Panc1 (cell line): ENCODE results near the gene CHST9. TPM values are rescaled to one million over a fixed set of nuclear protein-coding genes. Genes with fewer than 3 reads are reported as not detected.

Source experiments
- ATAC-seq: fragments of 200-7000 bp; cut with Tn5 transposase; 2 replicates; pipeline ENCODE4 v1.9.1; 2020; ENCODE audit warnings: mild to moderate bottlenecking, moderate library complexity
- BruUV-seq: library from RNA; stranded (reverse); fragments of 400-500 nt; replicated peaks from 2 replicates; lab custom pipeline; 2021; lab: Mats Ljungman, UMichigan
- CTCF ChIA-PET: fragments of 300-600 bp; sonication (Branson Sonifier 250); formaldehyde crosslinking; loops from one replicate; lab custom pipeline; 2022; ENCODE audit warnings: antibody characterized with exemption; lab: Charles Lee
- POLR2A ChIA-PET: fragments of 300-600 bp; sonication (Branson Sonifier 250); formaldehyde crosslinking; loops from one replicate; lab custom pipeline; 2022; ENCODE audit warnings: antibody characterized with exemption; lab: Charles Lee
- DNase-seq: peaks from one replicate; pipeline ENCODE4 v3.0.0-alpha.2; 2010; ENCODE audit warnings: low read depth, low spot score
- H3K27ac ChIP-seq: 2 replicates; pipeline ENCODE4 v1.5.1; 2011; ENCODE audit warnings: mild to moderate bottlenecking, low read length, inconsistent platforms
- H3K27me3 ChIP-seq: fragments of 200-500 bp; sonication (Bioruptor generic); 2 replicates; pipeline ENCODE4 v1.6.0; 2014; ENCODE audit warnings: low read length, inconsistent platforms; ENCODE audit not compliant: control insufficient read depth, insufficient read depth
- H3K36me3 ChIP-seq: fragments of 200-500 bp; sonication (Bioruptor generic); 2 replicates; pipeline ENCODE4 v1.5.1; 2014; ENCODE audit warnings: inconsistent platforms, mild to moderate bottlenecking, low read length, moderate library complexity; ENCODE audit not compliant: control insufficient read depth, insufficient read depth
- H3K4me1 ChIP-seq: 2 replicates; pipeline ENCODE4 v1.5.1; 2011; ENCODE audit warnings: inconsistent platforms, mild to moderate bottlenecking, low read length, moderate library complexity; ENCODE audit not compliant: control insufficient read depth, insufficient read depth
- H3K4me3 ChIP-seq, 2 experiments: 2 replicates each; pipeline ENCODE4 v1.5.1; 2011 to 2012; ENCODE audit warnings: low read depth in 2 of 2, low read length in 2 of 2, mild to moderate bottlenecking in 2 of 2, inconsistent platforms in 1 of 2, moderate library complexity in 1 of 2
- H3K9me3 ChIP-seq: fragments of 200-500 bp; sonication (Bioruptor generic); 2 replicates; pipeline ENCODE4 v1.5.1; 2014; ENCODE audit warnings: low read depth, mild to moderate bottlenecking, inconsistent platforms, low read length, moderate library complexity; ENCODE audit not compliant: control insufficient read depth, insufficient read depth
- CTCF ChIP-seq: fragments of 450-650 bp; IDR thresholded peaks from 2 replicates; pipeline ENCODE4 v1.5.1; 2017; ENCODE audit warnings: mild to moderate bottlenecking
- POLR2AphosphoS5 ChIP-seq: IDR thresholded peaks from 2 replicates; pipeline ENCODE4 v1.6.1; 2012; ENCODE audit warnings: mild to moderate bottlenecking, low read depth, low read length, moderate library complexity
- REST ChIP-seq, 2 experiments: IDR thresholded peaks; 2 replicates each; pipeline ENCODE4 v1.6.1; 2011 to 2012; ENCODE audit warnings: low read depth in 2 of 2, control low read depth in 1 of 2, low read length in 1 of 2, mild to moderate bottlenecking in 1 of 2, moderate library complexity in 1 of 2; ENCODE audit not compliant: insufficient read depth in 1 of 2
- SIN3A ChIP-seq: IDR thresholded peaks from 2 replicates; pipeline ENCODE4 v1.6.1; 2012; ENCODE audit warnings: low read depth, mild to moderate bottlenecking, low read length, moderate library complexity, borderline replicate concordance; ENCODE audit not compliant: insufficient read depth
- TCF7L2 ChIP-seq: IDR thresholded peaks from 2 replicates; pipeline ENCODE4 v1.6.1; 2011; ENCODE audit warnings: mild to moderate bottlenecking, low read depth, low read length, inconsistent platforms
- in situ Hi-C: cut with HindIII; loops from 2 replicates; pipeline ENCODE4 v1.10.0; 2016; ENCODE audit warnings: low sequenced_read_pairs, low pct_unique_long_range_greater_than_20kb
- intact Hi-C: fragments of 100-400 bp; cut with micrococcal nuclease; formaldehyde crosslinking; loops from one replicate; pipeline ENCODE4 v1.10.0; 2022; ENCODE audit not compliant: unreplicated experiment
- total RNA-seq: library from RNA; stranded (reverse); gene quantifications from one replicate; pipeline ENCODE4 v1.2.1, GENCODE V29; 2021; ENCODE audit not compliant: unreplicated experiment

The CHST9 gene
- total RNA-seq, 1 experiment from 2014 or later = 0.05 TPM

GRCh38 chr18:27108842-27109241, 76.3 kb downstream of the CHST9 start:
- in situ Hi-C loops (no loop called here), intact Hi-C loops (no loop called here)
- H3K27ac ChIP-seq = no peak overlapping the region
- no peak overlapping the region for H3K4me3 ChIP-seq
- TF ChIP-seq REST (IDR thresholded peaks at IDR 0.05; ENCODE audit: insufficient read depth in 1 of 2, low read depth in 2 of 2, low read length in 1 of 2) (no peak), POLR2AphosphoS5 (no peak), TCF7L2 (no peak), SIN3A (no peak), CTCF (no peak)
- H3K9me3 ChIP-seq = no peaks in the 10 kb centered on the region
- DNase-seq (no peak), ATAC-seq (no peak)
- CTCF ChIA-PET = no interaction called here
- BruUV-seq = no TSS peak
- H3K4me1 ChIP-seq = no peaks in the 10 kb centered on the region
- no peaks in the 10 kb centered on the region for H3K27me3 ChIP-seq
- POLR2A ChIA-PET = no interaction called here
- H3K36me3 ChIP-seq = no peaks in the 10 kb centered on the region

GRCh38 chr18:27104743-27105142, 80.4 kb downstream of the CHST9 start:
- no peak overlapping the region for H3K4me3 ChIP-seq
- no peaks in the 10 kb centered on the region for H3K36me3 ChIP-seq
- intact Hi-C loops (no loop called here), in situ Hi-C loops (no loop called here)
- no peaks in the 10 kb centered on the region for H3K27me3 ChIP-seq
- no TSS peak for BruUV-seq
- POLR2A ChIA-PET = no interaction called here
- no peak for DNase-seq
- CTCF ChIA-PET = no interaction called here
- no peak overlapping the region for H3K27ac ChIP-seq
- no peaks in the 10 kb centered on the region for H3K4me1 ChIP-seq
- H3K9me3 ChIP-seq = no peaks in the 10 kb centered on the region
- no peak for ATAC-seq
- no peak for TF ChIP-seq SIN3A
- TF ChIP-seq CTCF = no peak
- TF ChIP-seq REST (IDR thresholded peaks at IDR 0.05; ENCODE audit: insufficient read depth in 1 of 2, low read depth in 2 of 2, low read length in 1 of 2) = no peak
- no peak for TF ChIP-seq POLR2AphosphoS5
- TF ChIP-seq TCF7L2 = no peak
